Activated gamma-delta T cell (primary cell): ENCODE measurements around the gene TMEM8B.
"Not testable (repeated sequence)": the region's sequence is repeated elsewhere in the genome, so short reads cannot be mapped to it uniquely, and the experiment has no call there.

ENCODE experiments used
- DNase-seq: peaks from one replicate; lab custom pipeline; 2025; lab: John Stamatoyannopoulos, UW

TMEM8B gene

DNA sequence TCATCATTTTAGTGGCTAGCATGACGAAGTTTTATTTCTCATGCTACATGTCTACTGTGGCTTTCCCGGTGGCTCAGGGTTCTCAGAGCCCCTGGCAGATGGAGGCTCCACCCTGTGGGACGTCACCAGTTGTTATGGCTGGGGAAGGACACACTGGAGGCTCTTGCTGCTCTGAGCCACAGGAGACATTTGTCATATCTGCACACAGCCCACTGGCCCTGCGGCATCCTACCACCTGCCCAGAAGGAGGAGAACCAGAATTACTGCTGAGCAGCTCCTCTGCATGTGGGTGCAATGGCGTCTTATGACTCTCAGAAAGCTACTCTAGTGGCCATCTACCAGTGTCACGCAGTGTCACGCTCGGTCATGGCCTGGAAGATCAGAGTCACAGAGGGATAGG lies 34.6 kb downstream of the TMEM8B start:
- no peak for DNase-seq

- DNase-seq, result no peak
Observed at GRCh38 chr9:35864695-35865255, 35.7 kb downstream of the TMEM8B start.

- no peak for DNase-seq
Observed at GRCh38 chr9:35867538-35867937, 38.5 kb downstream of the TMEM8B start.

- no peak for DNase-seq
Observed at GRCh38 chr9:35868933-35869332, 39.9 kb downstream of the TMEM8B start.

GRCh38 chr9:35869621-35870216 lies 40.7 kb downstream of the TMEM8B start:
- no peak for DNase-seq

DNA sequence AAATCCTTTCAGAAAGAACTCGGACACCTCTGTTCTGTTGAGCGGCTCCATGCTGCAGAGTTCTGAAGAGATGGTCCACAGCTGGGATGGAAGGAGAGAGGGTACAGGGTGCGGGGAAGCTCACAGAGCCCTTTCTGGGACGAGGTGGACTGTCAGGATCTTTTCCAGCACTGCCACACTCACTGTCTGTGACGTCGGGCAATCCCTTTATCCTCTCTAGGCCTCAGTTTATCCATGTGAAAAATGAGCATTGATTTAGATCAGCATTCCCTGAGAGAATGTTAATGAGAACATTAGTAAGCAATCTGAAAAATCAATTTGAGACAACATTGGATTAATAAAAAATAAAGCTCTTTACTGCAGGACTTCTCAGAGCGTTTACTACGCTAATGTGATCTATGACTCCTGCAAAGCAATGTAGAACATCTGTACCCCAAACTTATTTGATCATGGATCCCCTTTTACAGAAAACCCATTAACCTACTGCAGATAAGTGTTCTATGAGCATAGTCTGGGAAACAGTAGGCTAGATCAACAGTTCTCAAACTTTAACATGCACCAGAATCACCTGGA lies 41.4 kb downstream of the TMEM8B start, which contains the start of gene OR13J1:
Gene OR13J1 (minus strand): TSS at position 51 of the 573 bp plus-strand sequence. CDS start 0 bp downstream, at position 51.
- DNase-seq, result no peak

DNA sequence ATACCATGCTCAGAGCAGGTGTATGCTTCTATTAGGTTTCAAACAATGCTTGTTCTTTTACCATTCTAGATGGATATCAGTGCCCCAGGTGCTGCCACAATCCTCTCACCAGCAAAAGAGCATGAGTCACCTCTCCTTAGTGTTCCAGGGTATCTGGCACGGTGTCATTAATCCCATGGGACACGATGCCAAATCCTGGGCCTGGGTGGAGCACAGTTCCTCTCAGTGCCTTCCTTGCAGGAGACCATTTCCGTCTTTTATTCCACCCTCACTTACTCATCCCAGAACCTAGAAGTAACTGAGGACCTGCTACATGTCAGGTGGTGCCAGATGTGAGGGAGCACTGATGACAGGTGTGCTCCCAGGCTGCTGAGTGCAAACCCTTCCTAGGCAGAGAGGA lies 42.5 kb downstream of the TMEM8B start:
- no peak for DNase-seq

- DNase-seq, result no peak
Observed at GRCh38 chr9:35872505-35872904, 43.5 kb downstream of the TMEM8B start.

DNA sequence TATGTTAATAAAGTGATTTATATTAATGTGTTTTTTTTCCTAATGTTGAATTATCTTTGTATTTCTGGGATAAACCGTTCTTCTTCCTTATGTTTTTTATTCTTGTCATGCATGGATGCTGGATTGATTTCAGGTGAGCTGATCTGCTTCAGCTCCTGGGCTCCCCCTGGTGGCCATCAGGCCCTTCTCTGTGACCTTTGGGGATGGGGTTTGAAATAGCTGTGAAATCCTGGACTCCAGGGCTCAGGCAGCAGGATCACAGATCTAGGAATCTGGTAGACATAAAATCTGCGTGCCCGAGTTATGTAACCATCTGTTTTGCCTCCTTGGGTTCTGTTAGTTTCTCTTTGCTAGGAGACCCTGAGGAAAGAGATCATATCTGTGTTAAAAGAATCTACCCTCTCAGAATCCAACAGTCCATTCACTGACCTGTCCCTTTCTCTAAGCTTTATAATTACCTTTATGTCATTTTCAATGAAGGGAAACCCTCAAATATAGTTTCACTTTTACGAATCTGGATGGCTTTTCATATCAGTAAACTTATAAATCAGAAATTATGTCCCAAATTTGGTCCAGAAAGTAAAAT lies 53.3 kb downstream of the TMEM8B start:
- DNase-seq, result no peak

DNA sequence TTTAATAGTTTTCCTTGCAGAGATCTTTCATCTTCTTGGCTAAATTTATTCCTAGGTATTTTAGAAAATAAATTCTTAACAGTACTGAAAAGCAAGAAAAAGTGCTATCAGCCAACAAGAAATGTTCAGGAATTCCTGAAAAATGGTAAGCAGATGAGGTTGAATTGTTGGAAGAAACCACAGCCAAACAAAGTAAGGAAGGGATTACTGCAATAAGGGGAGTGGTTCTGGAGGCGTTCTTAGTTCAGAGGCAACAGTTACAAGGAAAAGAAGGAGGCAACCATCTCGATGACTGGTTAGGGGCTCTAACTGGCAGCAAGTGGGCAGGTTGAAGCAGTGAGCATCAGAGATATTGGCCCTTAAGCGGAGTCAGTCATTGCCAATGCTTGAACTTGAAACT lies 54.0 kb downstream of the TMEM8B start:
- no peak for DNase-seq

GRCh38 chr9:35884908-35885307 lies 55.9 kb downstream of the TMEM8B start:
- DNase-seq, result not testable (repeated sequence)

DNA sequence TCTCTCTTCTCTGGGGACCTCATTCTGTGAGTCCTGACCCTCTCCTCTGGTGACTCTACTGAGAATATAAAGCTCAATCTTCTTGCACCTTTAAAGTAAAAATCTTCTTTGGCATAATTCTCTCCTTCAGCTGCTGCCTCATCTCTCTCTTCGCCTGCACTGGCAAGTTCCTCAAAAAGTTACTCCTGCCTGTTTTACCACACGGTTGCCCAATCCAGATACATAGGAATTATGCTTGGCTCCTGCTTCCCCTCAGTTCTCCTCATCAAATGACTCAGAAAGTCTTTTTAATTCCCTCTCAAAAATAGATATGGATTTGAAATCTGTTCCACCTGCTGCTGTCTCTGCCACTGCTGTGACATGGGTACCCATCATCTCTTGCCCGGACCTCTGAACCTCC lies 62.6 kb downstream of the TMEM8B start:
- DNase-seq, result no peak

- DNase-seq, result no peak
Observed at GRCh38 chr9:35892051-35892450, 63.0 kb downstream of the TMEM8B start.

- no peak for DNase-seq
Observed at GRCh38 chr9:35896570-35896969, 67.5 kb downstream of the TMEM8B start.

DNA sequence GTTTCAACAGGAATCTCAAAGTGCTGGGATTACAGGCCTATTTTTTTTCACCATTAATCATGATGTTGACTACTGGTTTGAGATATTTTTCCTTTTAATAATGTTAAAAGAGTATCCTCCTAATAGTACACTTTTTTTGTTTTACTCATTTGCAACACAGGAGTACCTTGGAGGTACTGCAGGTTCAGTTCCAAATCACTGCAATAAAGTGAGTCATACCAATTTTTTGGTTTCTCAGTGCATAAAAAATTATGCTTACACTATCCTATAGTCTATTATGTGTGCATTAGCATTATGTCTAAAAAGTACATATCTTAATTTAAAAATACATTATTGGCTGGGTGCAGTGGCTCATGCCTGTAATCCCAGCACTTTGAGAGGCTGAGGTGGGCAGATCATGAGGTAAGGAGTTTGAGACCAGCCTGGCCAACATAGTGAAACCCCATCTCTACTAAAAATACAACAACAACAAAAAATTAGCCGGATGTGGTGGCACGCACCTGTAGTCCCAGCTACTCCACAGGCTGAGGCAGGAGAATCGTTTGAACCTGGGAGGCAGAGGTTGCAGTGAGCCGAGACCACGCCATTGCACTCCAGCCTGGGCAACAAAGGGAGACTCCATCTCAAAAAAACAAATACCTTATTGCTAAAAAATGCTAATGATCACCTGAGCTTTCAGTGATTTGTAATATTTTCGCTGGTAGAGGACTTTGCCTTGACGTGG lies 68.5 kb downstream of the TMEM8B start:
- DNase-seq, result not testable (repeated sequence)

- DNase-seq, result no peak
Observed at GRCh38 chr9:35898337-35898736, 69.3 kb downstream of the TMEM8B start.

GRCh38 chr9:35899021-35899420 lies 70.0 kb downstream of the TMEM8B start:
- DNase-seq, result no peak

DNA sequence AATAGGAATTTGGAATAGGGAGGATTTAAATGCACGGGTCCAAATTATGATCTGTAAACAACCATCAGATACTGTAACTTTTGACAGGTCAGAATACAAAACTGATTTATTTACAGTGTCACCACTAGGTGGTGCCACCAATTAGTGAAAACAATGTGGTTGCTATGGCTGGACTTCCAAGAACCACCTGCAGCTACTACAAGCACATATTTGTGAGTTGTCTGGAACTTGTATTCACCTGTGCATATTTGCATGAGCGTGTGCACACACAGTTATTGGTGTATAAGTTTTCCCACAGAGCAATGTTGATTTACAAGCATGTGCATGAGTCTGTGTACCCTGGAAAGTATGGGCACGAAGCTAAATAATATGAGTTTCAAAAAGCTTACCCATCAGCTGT lies 74.0 kb downstream of the TMEM8B start:
- DNase-seq, result no peak

DNA sequence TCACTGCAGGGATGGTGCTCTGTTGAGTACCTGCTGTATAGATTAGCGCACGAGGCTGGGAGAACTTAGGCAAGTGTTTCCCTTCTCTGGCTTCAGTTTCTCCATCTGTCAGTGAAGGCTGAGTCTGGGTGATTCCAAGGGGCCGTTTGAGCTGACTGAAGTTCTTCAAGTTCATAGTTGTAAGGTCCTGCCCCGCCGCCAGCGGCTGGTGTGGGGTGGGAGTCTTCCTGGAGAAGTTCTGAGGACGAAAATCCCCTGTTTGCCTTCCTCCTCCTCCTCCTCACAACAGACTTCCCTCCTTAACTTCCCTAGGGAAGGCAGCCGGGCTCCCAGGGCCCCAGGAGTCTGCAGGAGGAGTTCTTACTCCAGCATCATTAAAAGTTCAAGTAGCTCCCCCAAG lies 75.3 kb downstream of the TMEM8B start:
- DNase-seq, result no peak

DNA sequence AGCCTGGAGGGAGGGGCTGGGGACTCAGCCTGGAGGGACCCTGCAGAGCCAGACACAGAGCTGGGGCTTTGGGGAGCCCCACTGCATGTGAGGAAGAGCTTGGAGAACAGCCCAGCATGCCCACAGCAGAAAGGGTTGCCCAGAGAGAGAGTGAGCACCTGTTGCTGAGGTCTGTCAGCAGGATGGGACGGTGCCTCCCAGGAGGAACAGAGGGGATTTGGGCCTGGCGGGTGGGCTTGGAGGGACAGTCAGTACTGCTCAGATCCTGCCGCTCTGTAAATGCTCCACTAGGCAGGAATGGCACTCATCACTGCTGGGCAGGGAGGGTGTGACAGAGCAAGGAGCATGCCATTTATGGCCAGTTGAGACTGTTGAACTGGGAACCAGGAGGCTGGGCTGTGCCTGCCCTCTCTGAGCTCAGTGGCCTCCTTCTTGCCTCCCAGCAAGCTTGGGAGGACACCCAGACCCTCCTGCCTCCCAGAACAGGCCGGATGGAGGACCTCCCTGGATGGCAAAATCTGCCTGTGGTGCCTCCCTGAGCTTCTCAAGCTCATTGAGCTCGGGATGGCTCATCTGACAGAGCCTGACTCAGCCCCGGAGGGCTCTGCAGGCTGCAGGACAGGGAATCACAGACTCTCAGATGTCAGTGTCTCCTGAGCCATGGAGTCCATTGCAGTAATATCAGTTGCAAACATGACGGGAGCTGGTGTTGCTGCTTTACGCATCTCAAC lies 76.2 kb downstream of the TMEM8B start:
- DNase-seq, result no peak

GRCh38 chr9:35905912-35906679 lies 77.1 kb downstream of the TMEM8B start, which contains the start of gene HRCT1:
TSS of gene HRCT1 (plus strand) at chr9:35906202. CDS start at chr9:35906288, 86 bp downstream.
- DNase-seq, result no peak
